OCI-M2 (cell line): ENCODE results near the gene ANO2.

Source experiments
- DNase-seq: peaks from one replicate; lab custom pipeline; 2025; ENCODE audit not compliant: unreplicated experiment; lab: John Stamatoyannopoulos, UW

Gene ANO2

GRCh38 chr12:5921027-5921909 lies 23.8 kb downstream of the ANO2 start:
- DNase-seq, result no peak

- DNase-seq, result no peak
Observed at GRCh38 chr12:5916785-5917290, 28.2 kb downstream of the ANO2 start.

- DNase-seq, result no peak
Observed at GRCh38 chr12:5915511-5915910, 29.5 kb downstream of the ANO2 start.

- no peak for DNase-seq
Observed at GRCh38 chr12:5914387-5915149, 30.5 kb downstream of the ANO2 start.

- no peak for DNase-seq
Observed at GRCh38 chr12:5913387-5913786, 31.7 kb downstream of the ANO2 start.

- DNase-seq, result no peak
Observed at GRCh38 chr12:5912437-5913334, 32.4 kb downstream of the ANO2 start.

GRCh38 chr12:5912011-5912410 lies 33.0 kb downstream of the ANO2 start:
- DNase-seq, result no peak

GRCh38 chr12:5910790-5911548 lies 34.1 kb downstream of the ANO2 start:
- DNase-seq, result no peak

GRCh38 chr12:5909560-5909959 lies 35.5 kb downstream of the ANO2 start:
- DNase-seq, result no peak

- no peak for DNase-seq
Observed at GRCh38 chr12:5908251-5908650, 36.8 kb downstream of the ANO2 start.

GRCh38 chr12:5907807-5908206 lies 37.3 kb downstream of the ANO2 start:
- no peak for DNase-seq

- no peak for DNase-seq
Observed at GRCh38 chr12:5905757-5906156, 39.3 kb downstream of the ANO2 start.

GRCh38 chr12:5904969-5905368 lies 40.1 kb downstream of the ANO2 start:
- no peak for DNase-seq

- no peak for DNase-seq
Observed at GRCh38 chr12:5904441-5904840, 40.6 kb downstream of the ANO2 start.

- no peak for DNase-seq
Observed at GRCh38 chr12:5902736-5903135, 42.3 kb downstream of the ANO2 start.

GRCh38 chr12:5901416-5901815 lies 43.6 kb downstream of the ANO2 start:
- DNase-seq, result no peak

- DNase-seq, result no peak
Observed at GRCh38 chr12:5900533-5901205, 44.4 kb downstream of the ANO2 start.

- DNase-seq, result no peak
Observed at GRCh38 chr12:5900076-5900475, 45.0 kb downstream of the ANO2 start.

GRCh38 chr12:5899675-5900074 lies 45.4 kb downstream of the ANO2 start:
- no peak for DNase-seq

- DNase-seq, result no peak
Observed at GRCh38 chr12:5898874-5899273, 46.2 kb downstream of the ANO2 start.
